Measurements from ENCODE around the gene OR10G7. TPM values are rescaled to one million over a fixed set of nuclear protein-coding genes. Genes with fewer than 3 reads are reported as not detected.

OR10G7 gene
- total RNA-seq, 1 experiment from 2014 or later = not detected

- DNase-seq = no peak
- BruUV-seq (replicated peaks) = no TSS peak
- CTCF ChIA-PET = no interaction called here
Observed at GRCh38 chr11:123995119-123995518, 46.0 kb downstream of the OR10G7 start, which contains the start of gene OR10G6. Gene OR10G6, minus strand, starts transcription at chr11:123995161. Its CDS starts 0 bp downstream, at chr11:123995161.

More at GRCh38 chr11:123995119-123995518, 46.0 kb downstream of the OR10G7 start, which contains the start of gene OR10G6:
- peaks cover 14% of the 10 kb centered on the region for H3K9me3 Mint-ChIP-seq (ENCODE audit: low read depth, unreplicated experiment)
- no peaks in the 10 kb centered on the region for H3K4me1 Mint-ChIP-seq (ENCODE audit: low read depth, unreplicated experiment)
- no peak within 1 kb of the TSS for H3K27ac Mint-ChIP-seq (ENCODE audit: unreplicated experiment)
- no peaks in the 10 kb centered on the region for H3K36me3 Mint-ChIP-seq (ENCODE audit: insufficient read depth, unreplicated experiment)
- H3K27me3 Mint-ChIP-seq (ENCODE audit: unreplicated experiment) = no peaks in the 10 kb centered on the region
- no peak for TF ChIP-seq CTCF (IDR thresholded peaks at IDR 0.05; ENCODE audit: unreplicated experiment)
- intact Hi-C loops (cut with micrococcal nuclease; ENCODE audit: unreplicated experiment) = no loop called here
- H3K4me3 Mint-ChIP-seq (ENCODE audit: low read depth, unreplicated experiment) = no peak within 1 kb of the TSS

Other genes starting within 250 kb of the OR10G7 start
- not detected in 2 replicates for gene OR6M1, start 235.0 kb downstream of the OR10G7 start, total RNA-seq (2022)
- not detected in 2 replicates for gene TMEM225, start 155.7 kb downstream of the OR10G7 start, total RNA-seq (2022)
- not detected in 2 replicates for gene OR8D4, start 139.2 kb downstream of the OR10G7 start, total RNA-seq (2022)
- gene OR4D5, start 101.7 kb downstream of the OR10G7 start, total RNA-seq (2022) = not detected in 2 replicates
- gene OR6T1, start 97.5 kb downstream of the OR10G7 start, total RNA-seq (2022) = not detected in 2 replicates
- not detected in 2 replicates for gene OR10S1, start 63.5 kb downstream of the OR10G7 start, total RNA-seq (2022)
- not detected in 2 replicates for gene OR10G6, start 46.2 kb downstream of the OR10G7 start, total RNA-seq (2022)
- gene OR10G4, start 28.3 kb downstream of the OR10G7 start, total RNA-seq (2022) = not detected in 2 replicates
- not detected in 2 replicates for gene OR10G9, start 18.3 kb downstream of the OR10G7 start, total RNA-seq (2022)
- not detected in 2 replicates for gene OR10G8, start 14.5 kb downstream of the OR10G7 start, total RNA-seq (2022)
- gene VWA5A, start 74.1 kb upstream of the OR10G7 start, total RNA-seq (2022) = 1.9 and 3.3 TPM in 2 replicates
- not detected in 2 replicates for gene OR10D3, start 142.0 kb upstream of the OR10G7 start, total RNA-seq (2022)
- gene OR8G1, start 199.8 kb upstream of the OR10G7 start, total RNA-seq (2022) = not detected in 2 replicates
- not detected in 2 replicates for gene OR8G5, start 215.1 kb upstream of the OR10G7 start, total RNA-seq (2022)